ENCODE data around the gene RUNDC1. TPM values are rescaled to one million over a fixed set of nuclear protein-coding genes. Genes with fewer than 3 reads are reported as not detected.

The RUNDC1 gene
- total RNA-seq, result 10 to 100 TPM in 3 of 4 donors, 1 to 10 TPM in 1; 7.2 to 12.1 (median 10.5) TPM

DNA sequence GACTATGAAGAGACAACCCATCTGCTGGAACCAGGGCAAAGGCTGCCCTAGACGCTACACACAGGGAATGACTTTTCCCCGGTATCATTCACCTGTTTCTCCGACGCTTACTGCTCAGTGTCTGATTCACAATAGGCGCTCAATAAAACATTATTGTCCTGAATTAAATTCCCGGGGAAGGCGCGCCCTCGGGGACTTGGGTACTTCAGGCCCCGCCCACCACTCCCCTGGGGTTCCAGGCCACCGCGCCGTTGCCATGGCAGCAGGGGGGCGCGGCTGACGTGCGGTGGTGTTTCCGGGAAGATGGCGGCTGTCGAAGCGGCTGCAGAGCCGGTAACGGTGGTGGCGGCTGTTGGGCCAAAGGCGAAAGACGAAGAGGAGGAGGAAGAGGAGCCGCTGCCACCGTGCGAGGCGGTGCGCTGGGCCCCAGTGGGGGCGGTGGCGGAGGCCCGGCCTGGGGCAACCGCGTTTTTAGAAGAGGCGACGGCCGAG lies at the start of gene RUNDC1:
TSS of gene RUNDC1 (plus strand) at position 292 of the 492 bp plus-strand sequence. CDS start at position 304, 12 bp downstream.
- TF ChIP-seq, protein P1, sequence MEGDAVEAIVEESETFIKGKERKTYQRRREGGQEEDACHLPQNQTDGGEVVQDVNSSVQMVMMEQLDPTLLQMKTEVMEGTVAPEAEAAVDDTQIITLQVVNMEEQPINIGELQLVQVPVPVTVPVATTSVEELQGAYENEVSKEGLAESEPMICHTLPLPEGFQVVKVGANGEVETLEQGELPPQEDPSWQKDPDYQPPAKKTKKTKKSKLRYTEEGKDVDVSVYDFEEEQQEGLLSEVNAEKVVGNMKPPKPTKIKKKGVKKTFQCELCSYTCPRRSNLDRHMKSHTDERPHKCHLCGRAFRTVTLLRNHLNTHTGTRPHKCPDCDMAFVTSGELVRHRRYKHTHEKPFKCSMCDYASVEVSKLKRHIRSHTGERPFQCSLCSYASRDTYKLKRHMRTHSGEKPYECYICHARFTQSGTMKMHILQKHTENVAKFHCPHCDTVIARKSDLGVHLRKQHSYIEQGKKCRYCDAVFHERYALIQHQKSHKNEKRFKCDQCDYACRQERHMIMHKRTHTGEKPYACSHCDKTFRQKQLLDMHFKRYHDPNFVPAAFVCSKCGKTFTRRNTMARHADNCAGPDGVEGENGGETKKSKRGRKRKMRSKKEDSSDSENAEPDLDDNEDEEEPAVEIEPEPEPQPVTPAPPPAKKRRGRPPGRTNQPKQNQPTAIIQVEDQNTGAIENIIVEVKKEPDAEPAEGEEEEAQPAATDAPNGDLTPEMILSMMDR (IDR thresholded peaks at IDR 0.05; ENCODE audit: low read depth), result no peak

DNA sequence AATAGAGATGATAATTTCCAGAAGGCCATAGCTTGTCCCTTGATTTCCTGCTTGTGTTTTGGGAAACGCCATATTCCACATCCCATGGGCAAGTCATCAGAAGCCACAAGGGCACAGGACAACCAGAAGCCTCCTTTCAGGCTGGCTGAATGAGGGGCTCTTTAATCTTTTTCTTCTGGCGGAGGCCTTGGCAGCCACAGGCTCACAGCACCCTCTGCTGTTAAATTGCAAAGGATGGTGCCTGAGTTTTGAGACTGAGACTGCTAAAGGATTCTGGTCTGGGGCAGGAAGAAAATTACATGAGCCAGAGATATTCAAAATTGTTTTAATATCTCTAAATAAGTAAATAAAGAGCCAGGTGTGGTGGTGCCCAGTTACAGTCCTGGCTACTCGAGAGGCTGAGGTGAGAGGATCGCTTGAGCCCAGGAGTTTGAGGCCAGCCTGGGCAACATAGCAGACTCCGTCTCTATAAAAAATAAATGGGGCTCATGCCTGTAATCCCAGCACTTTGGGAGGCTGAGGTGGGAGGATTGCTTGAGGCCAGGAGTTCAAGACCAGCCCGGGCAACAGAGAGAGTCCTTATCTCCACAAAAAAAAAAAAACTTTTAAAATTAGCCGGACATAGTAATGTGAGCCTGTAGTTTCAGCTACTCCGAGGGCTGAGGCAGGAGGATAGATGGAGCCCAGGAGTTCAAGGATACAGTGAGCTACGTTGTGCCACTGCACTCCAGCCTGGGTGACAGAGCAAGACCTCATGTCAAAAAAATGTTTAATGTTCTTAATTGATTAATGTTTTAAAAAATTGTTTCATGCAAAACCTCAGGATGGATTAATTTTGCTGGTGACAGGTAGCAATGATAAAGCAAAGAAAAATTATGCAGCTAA lies 42.4 kb upstream of the RUNDC1 start:
- TF ChIP-seq, protein P1 (IDR thresholded peaks at IDR 0.05; ENCODE audit: low read depth), result no peak

DNA sequence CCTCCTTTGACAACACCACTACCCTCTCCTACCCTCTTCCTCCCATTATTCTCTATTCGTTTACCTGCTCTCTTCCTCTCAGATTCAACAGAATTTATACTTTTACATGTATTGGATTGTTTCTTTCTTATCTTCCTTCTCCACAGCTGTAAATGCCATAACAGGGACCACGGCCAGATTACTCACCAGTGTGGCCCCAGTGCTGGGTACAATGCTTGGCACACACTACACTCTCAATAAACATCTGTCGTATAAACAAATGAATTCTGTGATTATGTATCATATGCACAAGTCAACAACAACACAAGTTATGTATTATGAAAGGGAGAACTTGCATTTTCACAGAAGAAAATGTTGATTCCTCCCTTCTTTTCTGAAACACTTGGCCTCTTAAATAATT lies 36.2 kb upstream of the RUNDC1 start:
- TF ChIP-seq, protein P1 (IDR thresholded peaks at IDR 0.05; ENCODE audit: low read depth), result no peak

DNA sequence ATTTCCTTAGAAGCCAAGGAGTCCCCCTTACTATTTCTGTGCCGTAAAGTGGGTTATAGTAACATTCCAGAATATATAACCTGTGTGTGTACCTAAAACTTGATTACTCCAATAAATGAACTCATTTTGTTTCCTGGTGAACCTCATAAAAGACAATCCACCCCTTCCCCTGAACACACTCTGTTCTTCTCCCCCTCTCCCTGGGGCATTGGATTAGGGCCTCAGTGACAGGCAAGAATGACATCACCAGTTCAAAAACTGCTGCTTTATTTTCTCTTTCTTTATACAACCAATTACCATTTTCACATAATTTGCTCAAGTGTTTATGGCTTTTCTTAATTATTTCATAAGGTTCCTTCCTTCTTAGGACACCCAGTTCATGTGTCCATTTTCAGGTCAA lies 33.6 kb upstream of the RUNDC1 start:
- TF ChIP-seq, protein P1 (IDR thresholded peaks at IDR 0.05; ENCODE audit: low read depth), result no peak

DNA sequence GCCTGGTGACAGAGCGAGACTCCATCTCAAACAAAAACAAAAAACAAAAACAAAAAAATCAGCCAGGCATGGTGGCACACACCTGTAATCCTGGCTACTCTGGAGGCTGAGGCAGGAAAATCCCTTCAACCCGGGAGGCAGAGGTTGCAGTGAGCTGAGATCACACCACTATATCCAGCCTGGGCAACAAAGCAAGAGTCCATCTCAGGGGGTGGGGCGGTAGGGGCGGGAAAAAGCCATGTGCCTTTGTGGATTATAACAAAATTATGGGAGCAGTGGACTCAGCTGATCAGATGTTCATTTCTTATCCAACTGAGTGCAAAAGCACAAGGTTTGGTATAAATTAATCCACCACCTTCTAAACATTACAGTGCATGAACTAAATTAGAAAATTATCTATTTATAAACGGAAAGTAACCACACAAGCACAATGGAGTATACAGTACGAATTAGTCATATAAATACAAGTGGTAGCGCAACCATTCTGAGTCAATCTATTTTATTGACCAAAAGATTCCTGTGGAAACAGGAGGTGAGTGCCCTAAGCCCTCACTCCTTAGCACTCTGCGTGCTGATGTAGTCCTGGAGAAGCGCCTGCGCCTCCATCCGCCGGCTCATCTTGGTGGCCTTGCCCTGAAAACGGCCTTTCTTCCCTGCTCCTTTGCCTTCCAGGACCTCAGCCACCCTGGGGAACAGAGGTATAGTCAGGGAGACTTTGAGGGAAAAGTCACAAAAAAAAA lies 30.2 kb upstream of the RUNDC1 start:
- TF ChIP-seq, protein P1 (IDR thresholded peaks at IDR 0.05; ENCODE audit: low read depth), result no peak

DNA sequence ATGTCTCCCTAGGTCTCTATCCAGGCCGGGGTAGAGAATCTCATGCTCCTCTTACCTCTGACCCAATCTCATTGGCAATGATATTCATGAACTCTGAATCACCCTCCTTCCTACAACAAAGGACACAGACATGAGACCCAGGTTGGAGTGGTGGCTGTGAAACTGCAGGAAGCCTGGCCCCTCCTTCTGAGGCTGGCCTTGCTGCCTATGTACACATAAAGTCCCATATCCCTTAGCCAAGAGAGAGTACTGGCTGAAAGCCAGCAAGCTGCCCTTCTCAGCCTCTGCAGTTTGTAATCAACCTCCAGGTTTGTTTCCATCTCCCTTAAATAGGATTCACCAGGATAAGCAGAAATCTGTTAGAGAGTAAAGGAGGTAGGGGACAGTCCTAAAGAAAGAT lies 26.7 kb upstream of the RUNDC1 start:
- TF ChIP-seq, protein P1 (IDR thresholded peaks at IDR 0.05; ENCODE audit: low read depth), result no peak
